GM12878 (cell line): ENCODE results near the gene HNRNPDL. TPM values are rescaled to one million over a fixed set of nuclear protein-coding genes. Genes with fewer than 3 reads are reported as not detected.
A peak's percentile ranks its signal among the peaks of the same experiment; 100 is the strongest.

ENCODE experiments used
- ATAC-seq: fragments of 200-7000 bp; cut with Tn5 transposase; 3 replicates; pipeline ENCODE4 v1.9.1; 2020; ENCODE audit warnings: mild to moderate bottlenecking, moderate library complexity
- BruUV-seq: library from RNA; stranded (reverse); fragments of 400-500 nt; replicated peaks from 2 replicates; lab custom pipeline; 2021; lab: Mats Ljungman, UMichigan
- CTCF ChIA-PET: fragments of 300-600 bp; sonication (Branson Sonifier 250); formaldehyde crosslinking; extraction: SDS; loops from one replicate; lab custom pipeline; 2021; ENCODE audit warnings: inconsistent platforms; lab: Yijun Ruan, JAX
- POLR2A ChIA-PET: fragments of 350-600 bp; formaldehyde crosslinking; extraction: SDS; loops from one replicate; lab custom pipeline; 2021; ENCODE audit warnings: inconsistent platforms; lab: Charles Lee
- RAD21 ChIA-PET: fragments of 300-600 bp; sonication (Branson Sonifier 250); formaldehyde crosslinking; loops from one replicate; lab custom pipeline; 2023; ENCODE audit warnings: antibody characterized with exemption; ENCODE audit not compliant: unreplicated experiment; lab: Charles Lee
- SMC1A ChIA-PET: fragments of 300-600 bp; sonication (Branson Sonifier 250); formaldehyde crosslinking; loops from one replicate; lab custom pipeline; 2023; ENCODE audit not compliant: unreplicated experiment, uncharacterized antibody; lab: Charles Lee
- DNase-seq: peaks from one replicate; pipeline ENCODE4 v3.0.0-alpha.2; 2011; ENCODE audit warnings: low read depth, low spot score
- FAIRE-seq: peaks from 3 replicates; lab custom pipeline; 2011; peaks lifted over from hg19 to GRCh38; lab: Jason Lieb, UNC
- H2AFZ ChIP-seq: 2 replicates; pipeline ENCODE4 v1.6.0; 2011; ENCODE audit warnings: low read depth, low read length, control low read depth; ENCODE audit not compliant: control insufficient read depth
- H3K27ac ChIP-seq: 2 replicates; pipeline ENCODE4 v1.5.1; 2011; ENCODE audit warnings: control low read depth; ENCODE audit not compliant: control insufficient read depth, insufficient read depth
- H3K27me3 ChIP-seq, 2 experiments: replicated peaks in 1 of 2; 2 replicates each; pipeline versions ENCODE4 v1.6.0 to v1.6.1; 2011; ENCODE audit warnings: low read length in 1 of 2; ENCODE audit not compliant: control insufficient read depth in 2 of 2, insufficient read depth in 2 of 2
- H3K36me3 ChIP-seq, 2 experiments: 2 replicates each; pipeline ENCODE4 v1.5.1; 2011; ENCODE audit warnings: low read length in 1 of 2; ENCODE audit not compliant: control insufficient read depth in 2 of 2, insufficient read depth in 2 of 2
- H3K4me1 ChIP-seq: 2 replicates; pipeline ENCODE4 v1.6.1; 2011; ENCODE audit warnings: mild to moderate bottlenecking, low read length, moderate library complexity, mixed read lengths; ENCODE audit not compliant: control insufficient read depth, insufficient read depth
- H3K4me2 ChIP-seq: 2 replicates; pipeline ENCODE4 v1.6.0; 2011; ENCODE audit warnings: control low read depth; ENCODE audit not compliant: control insufficient read depth, insufficient read depth
- H3K4me3 ChIP-seq: fragments of 200-600 bp; sonication (generic); 2 replicates; pipeline ENCODE4 v1.5.1; 2016
- H3K79me2 ChIP-seq: 2 replicates; pipeline ENCODE4 v1.6.0; 2011; ENCODE audit warnings: low read length; ENCODE audit not compliant: control insufficient read depth, insufficient read depth
- H3K9ac ChIP-seq: 2 replicates; pipeline ENCODE4 v1.8.0; 2011; ENCODE audit warnings: low read length, control low read depth, mixed read lengths; ENCODE audit not compliant: control insufficient read depth, insufficient read depth
- H3K9me3 ChIP-seq: replicated peaks from 3 replicates; pipeline ENCODE4 v1.5.1; 2011; ENCODE audit warnings: mild to moderate bottlenecking, low read length; ENCODE audit not compliant: control insufficient read depth, insufficient read depth
- H4K20me1 ChIP-seq: 2 replicates; pipeline ENCODE4 v1.6.0; 2011; ENCODE audit not compliant: control insufficient read depth, insufficient read depth
- BACH1 ChIP-seq: fragments of 450-650 bp; IDR thresholded peaks from 2 replicates; pipeline ENCODE4 v1.6.1; 2017; ENCODE audit warnings: mild to moderate bottlenecking, borderline replicate concordance
- CEBPB ChIP-seq, 2 experiments: fragments of 150-350 bp in 1 of 2; IDR thresholded peaks; 2 replicates each; pipeline ENCODE4 v1.6.1; 2012 to 2014; ENCODE audit warnings: low read depth in 2 of 2, low read length in 2 of 2, borderline replicate concordance in 1 of 2, inconsistent platforms in 1 of 2
- CREB1 ChIP-seq: IDR thresholded peaks from 2 replicates; pipeline ENCODE4 v1.6.1; 2012; ENCODE audit warnings: low read depth, mild to moderate bottlenecking, inconsistent platforms
- CTCF ChIP-seq, 3 experiments: IDR thresholded peaks in 2 of 3; conservative IDR thresholded peaks in 1 of 3; 2 replicates each; pipeline ENCODE4 v1.5.1; 2011; ENCODE audit warnings: low read depth in 3 of 3, low read length in 3 of 3, mild to moderate bottlenecking in 3 of 3, control low read depth in 2 of 3, moderate library complexity in 2 of 3, inconsistent platforms in 1 of 3, mixed read lengths in 1 of 3; ENCODE audit not compliant: control insufficient read depth in 2 of 3, insufficient read depth in 1 of 3; ENCODE audit errors: extremely low read depth in 1 of 3
- MTA2 ChIP-seq: fragments of 450-650 bp; IDR thresholded peaks from 2 replicates; pipeline ENCODE4 v1.6.1; 2016; ENCODE audit warnings: low read depth, mild to moderate bottlenecking, moderate library complexity
- PML ChIP-seq: IDR thresholded peaks from 2 replicates; pipeline ENCODE4 v1.6.1; 2012; ENCODE audit warnings: low read length, inconsistent platforms
- POLR2A ChIP-seq: IDR thresholded peaks from 2 replicates; pipeline ENCODE4 v1.6.1; 2011; ENCODE audit warnings: low read depth, mild to moderate bottlenecking, low read length
- POLR2AphosphoS2 ChIP-seq: IDR thresholded peaks from 2 replicates; pipeline ENCODE4 v1.6.1; 2011; ENCODE audit warnings: low read depth, mild to moderate bottlenecking, low read length, improper control_type of control experiment, moderate library complexity
- POLR2AphosphoS5 ChIP-seq: IDR thresholded peaks from 2 replicates; pipeline ENCODE4 v1.6.1; 2011; ENCODE audit warnings: mild to moderate bottlenecking, low read length, inconsistent platforms
- POU2F2 ChIP-seq: IDR thresholded peaks from 3 replicates; pipeline ENCODE4 v1.6.1; 2011; ENCODE audit warnings: low read depth, mild to moderate bottlenecking, low read length, borderline replicate concordance
- TAF1 ChIP-seq: IDR thresholded peaks from 2 replicates; pipeline ENCODE4 v1.6.1; 2011; ENCODE audit warnings: mild to moderate bottlenecking, low read depth, low read length, borderline replicate concordance
- TCF3 ChIP-seq: IDR thresholded peaks from 2 replicates; pipeline ENCODE4 v1.6.1; 2012; ENCODE audit warnings: low read depth, mild to moderate bottlenecking, low read length, borderline replicate concordance; ENCODE audit not compliant: insufficient read depth
- ZBED1 ChIP-seq: IDR thresholded peaks from 2 replicates; pipeline ENCODE4 v1.6.1; 2016; ENCODE audit warnings: borderline replicate concordance
- WGBS: methylation state at CpG from one replicate; pipeline ENCODE4 v1.1.6; 2016; ENCODE audit warnings: low lambda C conversion rate; ENCODE audit not compliant: insufficient replicate concordance, insufficient coverage; ENCODE audit errors: missing lambda C conversion rate; 5-methylcytosine and 5-hydroxymethylcytosine counted together
- in situ Hi-C: fragments of 300-500 bp; cut with MboI; formaldehyde crosslinking; loops from 9 replicates; pipeline ENCODE4 v1.14.3; 2018; ENCODE audit warnings: mixed read lengths
- intact Hi-C: fragments of 100-400 bp; cut with micrococcal nuclease; formaldehyde crosslinking; loops from one replicate; pipeline ENCODE4 v1.14.2; 2022; ENCODE audit not compliant: unreplicated experiment
- polyA plus RNA-seq, 11 experiments: library from polyadenylated mRNA; depleted of rRNA in 4 of 11; unstranded in 6 of 11; stranded (reverse) in 5 of 11; fragments of >200 nt; fragmentation: Nextera tagmentation in 4 of 11; fragmentation: Illumina TruSeq in 1 of 11; extraction: Ambion mirVana in 4 of 11; extraction: Trizol in 1 of 11; gene quantifications; 1 replicate in 1 of 11; 2 replicates in 10 of 11; pipeline versions ENCODE4 v1.2.1 to v1.2.3, GENCODE V29; 2011 to 2016; ENCODE audit warnings: inconsistent platforms in 2 of 11, missing spikeins in 2 of 11, low read depth in 1 of 11
- total RNA-seq, 4 experiments: library from RNA; depleted of rRNA in 3 of 4; stranded (reverse); fragments of >200 nt in 3 of 4; fragmentation: Illumina TruSeq in 1 of 4; extraction: Trizol in 1 of 4; gene quantifications; 2 replicates each; pipeline versions ENCODE4 v1.2.1 to v1.2.3, GENCODE V29; 2013 to 2021
- TF ChIP-seq, protein P1 (sequence below): fragments of 450-650 bp; IDR thresholded peaks from 2 replicates; pipeline ENCODE4 v1.6.1; 2018; ENCODE audit warnings: mild to moderate bottlenecking, low read depth, moderate library complexity; ENCODE audit not compliant: partially characterized antibody
- TF ChIP-seq, protein P2 (sequence below): IDR thresholded peaks from 2 replicates; pipeline ENCODE4 v1.6.1; 2011; ENCODE audit warnings: borderline replicate concordance, low read depth, mild to moderate bottlenecking, moderate library complexity, low read length; ENCODE audit not compliant: insufficient read depth, poor library complexity, severe bottlenecking

HNRNPDL gene
- total and polyA plus RNA-seq, 10 of the 15 experiments (the other 5 are each of a cell fraction or from before 2014, with no cell fraction given) = 217 to 510 (median 345) TPM

DNA sequence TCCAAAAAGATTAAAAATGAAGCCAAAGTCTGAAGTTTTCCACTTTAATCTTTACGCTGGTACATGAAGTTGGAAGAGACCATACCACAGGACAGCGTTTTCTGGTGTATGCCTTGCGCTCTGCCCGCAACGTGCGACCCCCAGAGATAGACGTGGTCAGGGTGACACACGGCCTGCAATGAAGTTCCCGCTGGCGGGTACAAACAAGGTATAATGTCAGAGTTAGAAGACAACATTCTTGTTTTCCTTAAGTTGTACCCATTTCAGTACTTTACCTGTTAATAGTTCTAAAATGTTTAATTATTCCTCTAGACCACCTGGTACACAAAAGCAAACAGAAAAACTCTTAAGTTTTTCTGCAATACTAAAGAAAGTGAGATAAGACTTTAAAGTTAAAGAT lies 4.8 kb downstream of the HNRNPDL start (continued):
- TF ChIP-seq CTCF (IDR thresholded peaks at IDR 0.05 in 2 of 3, conservative IDR thresholded peaks at IDR 0.05 in 1 of 3; ENCODE audit: control insufficient read depth in 2 of 3, extremely low read depth in 1 of 3, insufficient read depth in 1 of 3, low read depth in 3 of 3, low read length in 3 of 3) (no peak), POU2F2 (no peak)

- intact Hi-C loops = loop anchor here (10.0 kb wide), 1 partner anchor 139 kb away; no protein-coding TSS in a partner anchor
- H3K9me3 ChIP-seq = no peaks in the 10 kb centered on the region
- ChIA-PET POLR2A (no interaction called here), RAD21 (no interaction called here), SMC1A (interaction anchor here (0.6 to 1.9 kb wide), 6 partner anchors 8 to 69 kb away, joined by 3 to 5 read pairs (median 3); no protein-coding TSS in a partner anchor), CTCF (interaction anchor here (1.0 to 1.5 kb wide), 2 partner anchors 12 to 62 kb away, joined by 4 to 6 read pairs; no protein-coding TSS in a partner anchor)
- peak; percentile 7; the same call in 2 of the 3 replicates for ATAC-seq
- no peak for FAIRE-seq
- BruUV-seq = no TSS peak
- H3K4me2 ChIP-seq = no peak overlapping the region
- H4K20me1 ChIP-seq = peaks cover 13% of the 10 kb centered on the region
- no peak overlapping the region for H3K9ac ChIP-seq
- no peak overlapping the region for H3K27ac ChIP-seq
- WGBS = 76% methylated on average over 7 of the region's 7 CpGs
- peaks cover 3% of the 10 kb centered on the region; the same call in 1 of the 2 replicates for H3K4me1 ChIP-seq
- in situ Hi-C loops = loop anchor here (10.0 kb wide), 1 partner anchor 49 kb away; the partner anchor contains the start of gene HNRNPD
- H3K4me3 ChIP-seq = no peak overlapping the region
- DNase-seq = no peak
- H3K27me3 ChIP-seq = no peaks in the 10 kb centered on the region
- no peak overlapping the region for H2AFZ ChIP-seq
- peaks cover 30% of the 10 kb centered on the region for H3K79me2 ChIP-seq
- H3K36me3 ChIP-seq = peaks cover 2 to 24% of the 10 kb centered on the region in 2 experiments
- TF ChIP-seq TCF3 (no peak), CEBPB (IDR thresholded peaks at IDR 0.05; ENCODE audit: borderline replicate concordance in 1 of 2, low read depth in 2 of 2, low read length in 2 of 2) (no peak), TAF1 (no peak), POLR2AphosphoS5 (peak; percentile 87), POLR2AphosphoS2 (peak; percentile 88), PML (peak; percentile 11; the same call in 1 of the 2 replicates), CREB1 (no peak), POLR2A (peak; percentile 47; the same call in 1 of the 2 replicates), ZBED1 (peak; percentile 59; the same call in 1 of the 2 replicates), MTA2 (no peak), BACH1 (peak; percentile 41; the same call in 1 of the 2 replicates)
- TF ChIP-seq, protein P1, sequence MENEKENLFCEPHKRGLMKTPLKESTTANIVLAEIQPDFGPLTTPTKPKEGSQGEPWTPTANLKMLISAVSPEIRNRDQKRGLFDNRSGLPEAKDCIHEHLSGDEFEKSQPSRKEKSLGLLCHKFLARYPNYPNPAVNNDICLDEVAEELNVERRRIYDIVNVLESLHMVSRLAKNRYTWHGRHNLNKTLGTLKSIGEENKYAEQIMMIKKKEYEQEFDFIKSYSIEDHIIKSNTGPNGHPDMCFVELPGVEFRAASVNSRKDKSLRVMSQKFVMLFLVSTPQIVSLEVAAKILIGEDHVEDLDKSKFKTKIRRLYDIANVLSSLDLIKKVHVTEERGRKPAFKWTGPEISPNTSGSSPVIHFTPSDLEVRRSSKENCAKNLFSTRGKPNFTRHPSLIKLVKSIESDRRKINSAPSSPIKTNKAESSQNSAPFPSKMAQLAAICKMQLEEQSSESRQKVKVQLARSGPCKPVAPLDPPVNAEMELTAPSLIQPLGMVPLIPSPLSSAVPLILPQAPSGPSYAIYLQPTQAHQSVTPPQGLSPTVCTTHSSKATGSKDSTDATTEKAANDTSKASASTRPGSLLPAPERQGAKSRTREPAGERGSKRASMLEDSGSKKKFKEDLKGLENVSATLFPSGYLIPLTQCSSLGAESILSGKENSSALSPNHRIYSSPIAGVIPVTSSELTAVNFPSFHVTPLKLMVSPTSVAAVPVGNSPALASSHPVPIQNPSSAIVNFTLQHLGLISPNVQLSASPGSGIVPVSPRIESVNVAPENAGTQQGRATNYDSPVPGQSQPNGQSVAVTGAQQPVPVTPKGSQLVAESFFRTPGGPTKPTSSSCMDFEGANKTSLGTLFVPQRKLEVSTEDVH = no peak
- TF ChIP-seq, protein P2, sequence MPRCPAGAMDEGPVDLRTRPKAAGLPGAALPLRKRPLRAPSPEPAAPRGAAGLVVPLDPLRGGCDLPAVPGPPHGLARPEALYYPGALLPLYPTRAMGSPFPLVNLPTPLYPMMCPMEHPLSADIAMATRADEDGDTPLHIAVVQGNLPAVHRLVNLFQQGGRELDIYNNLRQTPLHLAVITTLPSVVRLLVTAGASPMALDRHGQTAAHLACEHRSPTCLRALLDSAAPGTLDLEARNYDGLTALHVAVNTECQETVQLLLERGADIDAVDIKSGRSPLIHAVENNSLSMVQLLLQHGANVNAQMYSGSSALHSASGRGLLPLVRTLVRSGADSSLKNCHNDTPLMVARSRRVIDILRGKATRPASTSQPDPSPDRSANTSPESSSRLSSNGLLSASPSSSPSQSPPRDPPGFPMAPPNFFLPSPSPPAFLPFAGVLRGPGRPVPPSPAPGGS = peak; percentile 17
These were observed 6.8 kb downstream of the HNRNPDL start for GRCh38 chr4:82423245-82424054.
